CD4-positive, alpha-beta memory T cell (primary cell): ENCODE measurements around the gene OBSCN. TPM values are rescaled to one million over a fixed set of nuclear protein-coding genes. Genes with fewer than 3 reads are reported as not detected.

ENCODE experiments used
- CTCF ChIA-PET: fragments of 350-600 bp; sonication (Branson Sonifier 250); formaldehyde crosslinking; loops from one replicate; lab custom pipeline; 2021; ENCODE audit warnings: inconsistent platforms; ENCODE audit not compliant: partially characterized antibody; lab: Charles Lee
- POLR2A ChIA-PET: fragments of 350-600 bp; sonication (Branson Sonifier 250); formaldehyde crosslinking; loops from one replicate; lab custom pipeline; 2021; ENCODE audit not compliant: partially characterized antibody; lab: Charles Lee
- DNase-seq, 5 donors: peaks; one replicate each; pipeline versions ENCODE4 v3.0.0 to v3.0.0-alpha.2; 2020 to 2022; ENCODE audit warnings: mixed read lengths in 1 of 5
- H3K27ac ChIP-seq: one replicate; pipeline ENCODE4 v1.7.0; 2013; ENCODE audit warnings: low read depth, low read length
- H3K27me3 ChIP-seq: 2 replicates; pipeline ENCODE4 v1.7.0; 2013; ENCODE audit warnings: mild to moderate bottlenecking, low read length, moderate library complexity; ENCODE audit not compliant: insufficient read depth
- H3K36me3 ChIP-seq: 2 replicates; pipeline ENCODE4 v1.7.0; 2013; ENCODE audit warnings: mild to moderate bottlenecking, low read length, moderate library complexity; ENCODE audit not compliant: insufficient read depth
- H3K4me1 ChIP-seq: 2 replicates; pipeline ENCODE4 v1.7.0; 2013; ENCODE audit warnings: mild to moderate bottlenecking, low read length, moderate library complexity; ENCODE audit not compliant: insufficient read depth
- H3K4me3 ChIP-seq, 2 donors: one replicate each; pipeline ENCODE4 v1.7.0; 2013; ENCODE audit warnings: low read length in 2 of 2, mild to moderate bottlenecking in 1 of 2
- H3K9me3 ChIP-seq, 2 donors: one replicate each; pipeline ENCODE4 v1.7.0; 2013; ENCODE audit warnings: low read length in 2 of 2, control low read depth in 1 of 2; ENCODE audit not compliant: control insufficient read depth in 1 of 2
- H3K27ac Mint-ChIP-seq, 7 donors: one replicate each; pipeline ENCODE4 v1.8.0; 2020 to 2021; ENCODE audit warnings: mixed read lengths in 7 of 7, mild to moderate bottlenecking in 6 of 7, inconsistent platforms in 3 of 7, moderate library complexity in 3 of 7
- H3K27me3 Mint-ChIP-seq, 2 donors: one replicate each; pipeline ENCODE4 v1.8.0; 2020 to 2021; ENCODE audit warnings: mixed read lengths in 2 of 2
- H3K36me3 Mint-ChIP-seq, 2 donors: one replicate each; pipeline ENCODE4 v1.8.0; 2020 to 2021; ENCODE audit warnings: mixed read lengths in 2 of 2, inconsistent platforms in 1 of 2, mild to moderate bottlenecking in 1 of 2
- H3K4me1 Mint-ChIP-seq, 4 donors: one replicate each; pipeline ENCODE4 v1.8.0; 2020 to 2021; ENCODE audit warnings: mixed read lengths in 4 of 4, mild to moderate bottlenecking in 1 of 4
- H3K4me3 Mint-ChIP-seq, 8 donors: one replicate each; pipeline ENCODE4 v1.8.0; 2020 to 2021; ENCODE audit warnings: mixed read lengths in 8 of 8, mild to moderate bottlenecking in 7 of 8, moderate library complexity in 6 of 8, inconsistent platforms in 3 of 8
- H3K9me3 Mint-ChIP-seq, 8 donors: one replicate each; pipeline ENCODE4 v1.8.0; 2020 to 2021; ENCODE audit warnings: mixed read lengths in 8 of 8, mild to moderate bottlenecking in 5 of 8, inconsistent platforms in 3 of 8, moderate library complexity in 1 of 8
- intact Hi-C: fragments of 100-400 bp; cut with micrococcal nuclease; formaldehyde crosslinking; loops from one replicate; pipeline ENCODE4 v1.15.1; 2023
- polyA plus RNA-seq, 2 donors: library from polyadenylated mRNA; unstranded; fragments of 300-500 nt; fragmentation: Illumina TruSeq; gene quantifications; one replicate each; pipeline ENCODE4 v1.2.3, GENCODE V29; 2021
- total RNA-seq, 2 experiments: library from RNA; stranded (reverse); gene quantifications; one replicate each; pipeline ENCODE4 v1.2.3, GENCODE V29; 2021

Gene OBSCN
- total and polyA plus RNA-seq, 4 experiments from 2014 or later = 0.19 to 91.4 (median 39.8) TPM

DNA sequence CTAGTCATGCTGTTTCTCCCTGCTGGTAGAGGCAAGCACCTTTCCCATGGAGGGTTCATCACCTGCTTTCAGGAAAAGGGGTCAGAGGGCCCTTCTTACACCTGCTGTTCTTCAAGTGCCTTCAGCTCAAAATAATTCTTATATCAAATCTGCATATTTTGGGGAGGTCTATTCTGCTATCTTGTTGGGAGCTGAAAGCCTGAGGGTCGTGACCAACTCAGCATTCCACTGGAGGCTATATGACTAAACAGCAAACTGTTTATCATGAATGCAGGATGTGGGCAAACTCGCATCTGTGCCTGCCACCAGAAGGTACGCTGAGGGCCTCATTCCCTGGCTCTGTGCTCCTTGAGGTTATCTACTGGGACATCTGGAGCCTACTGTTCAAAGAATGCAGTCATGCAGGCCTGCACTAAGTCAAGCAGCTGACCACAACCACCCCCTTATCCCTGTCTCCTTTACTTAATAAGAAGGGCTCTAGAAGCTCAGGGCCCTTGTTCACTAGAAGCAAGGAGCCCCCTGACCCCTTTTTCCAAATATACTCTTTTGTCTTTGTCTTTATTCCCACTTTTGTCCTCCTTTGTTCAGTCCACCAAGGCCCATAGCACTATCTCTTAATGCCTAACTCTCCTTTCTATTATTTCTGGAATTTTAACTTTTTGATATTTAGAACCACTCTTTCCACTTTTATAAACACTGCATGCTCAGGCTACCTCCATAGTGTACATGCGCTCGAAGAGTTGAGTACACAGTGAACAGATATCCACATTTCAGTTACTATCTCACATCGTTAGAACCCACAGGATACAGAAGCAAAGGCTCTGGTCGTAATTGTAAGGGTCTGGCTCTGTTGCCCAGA lies 213.4 kb downstream of the OBSCN start:
- H3K4me1 Mint-ChIP-seq = peaks cover 4 to 13% (median 9%) of the 10 kb centered on the region in 4 donors
- no peaks in the 10 kb centered on the region for H3K9me3 Mint-ChIP-seq
- Histone ChIP-seq H3K4me1 (peaks cover 10% of the 10 kb centered on the region), H3K4me3 (no peak overlapping the region), H3K27ac (no peak overlapping the region), H3K9me3 (no peaks in the 10 kb centered on the region), H3K36me3 (no peaks in the 10 kb centered on the region), H3K27me3 (no peaks in the 10 kb centered on the region)
- no peak for DNase-seq
- peaks cover 0 to 4% of the 10 kb centered on the region in 2 donors for H3K36me3 Mint-ChIP-seq
- H3K27ac Mint-ChIP-seq = no peak overlapping the region
- ChIA-PET CTCF (no interaction called here), POLR2A (interaction anchor here (0.9 to 1.4 kb wide), 2 partner anchors 15 to 146 kb away, joined by 3 to 4 read pairs; partner anchors contain the start of gene TRIM11)
- H3K4me3 Mint-ChIP-seq = peak overlapping the region in 1 of 8 donors; percentile 58
- intact Hi-C loops = no loop called here
- peaks cover 2 to 3% of the 10 kb centered on the region in 2 donors for H3K27me3 Mint-ChIP-seq

GRCh38 chr1:228423404-228424053 lies 215.7 kb downstream of the OBSCN start:
- Histone ChIP-seq H3K27me3 (no peaks in the 10 kb centered on the region), H3K4me1 (no peaks in the 10 kb centered on the region), H3K27ac (no peak overlapping the region), H3K36me3 (no peaks in the 10 kb centered on the region), H3K9me3 (no peaks in the 10 kb centered on the region), H3K4me3 (no peak overlapping the region)
- Mint-ChIP-seq H3K27me3 (no peaks in the 10 kb centered on the region), H3K27ac (no peak overlapping the region), H3K4me1 (no peaks in the 10 kb centered on the region), H3K4me3 (no peak overlapping the region), H3K36me3 (peaks cover 0 to 4% of the 10 kb centered on the region in 2 donors), H3K9me3 (no peaks in the 10 kb centered on the region)
- ChIA-PET CTCF (interaction anchor here (0.8 kb wide), 1 partner anchor 257 kb away, joined by 3 read pairs; no protein-coding TSS in a partner anchor), POLR2A (no interaction called here)
- DNase-seq = no peak
- intact Hi-C loops = no loop called here

DNA sequence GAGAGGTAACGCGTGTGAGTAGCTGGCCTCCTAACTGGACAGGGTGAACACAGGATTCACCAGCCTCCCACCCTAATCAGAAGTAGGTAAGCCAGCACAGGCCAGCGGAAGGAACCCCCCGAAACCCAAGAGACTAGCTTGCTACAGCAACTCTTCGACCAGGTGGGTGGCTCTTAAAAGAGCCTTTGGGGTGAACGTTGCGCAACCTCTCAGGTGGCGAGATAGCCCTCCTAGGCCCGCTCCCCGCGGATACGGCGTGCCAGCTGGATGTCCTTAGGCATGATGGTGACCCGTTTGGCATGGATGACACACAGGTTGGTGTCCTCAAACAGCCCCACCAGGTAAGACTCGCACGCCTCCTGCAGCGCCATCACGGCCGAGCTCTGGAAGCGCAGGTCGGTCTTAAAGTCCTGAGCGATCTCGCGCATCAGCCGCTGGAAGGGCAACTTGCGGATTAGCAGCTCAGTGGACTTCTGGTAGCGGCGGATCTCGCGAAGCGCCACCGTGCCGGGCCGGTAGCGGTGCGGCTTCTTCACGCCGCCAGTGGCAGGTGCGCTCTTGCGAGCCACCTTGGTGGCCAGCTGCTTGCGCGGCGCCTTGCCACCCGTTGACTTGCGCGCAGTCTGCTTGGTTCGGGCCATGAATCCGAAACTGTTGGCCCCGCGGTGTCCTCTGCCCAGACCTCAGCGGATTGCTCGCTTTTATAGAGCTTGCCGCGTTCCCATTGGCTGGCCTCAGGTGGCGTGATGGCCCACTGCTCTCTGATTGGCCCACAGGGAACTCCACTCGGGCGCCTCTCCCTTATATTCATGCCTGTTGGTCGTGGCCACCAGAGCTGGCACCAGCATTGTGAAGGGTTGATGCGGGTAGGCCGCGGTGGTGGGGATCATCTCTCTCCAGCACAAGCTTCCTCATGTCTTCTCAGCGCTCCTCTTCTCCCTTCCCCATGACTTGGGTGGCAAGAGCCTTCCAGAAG lies 217.1 kb downstream of the OBSCN start:
- Mint-ChIP-seq H3K9me3 (no peaks in the 10 kb centered on the region), H3K27ac (no peak overlapping the region), H3K4me1 (no peaks in the 10 kb centered on the region), H3K27me3 (peaks cover 0 to 3% of the 10 kb centered on the region in 2 donors), H3K36me3 (peaks cover 0 to 4% of the 10 kb centered on the region in 2 donors), H3K4me3 (no peak overlapping the region)
- Histone ChIP-seq H3K4me3 (no peak overlapping the region), H3K36me3 (no peaks in the 10 kb centered on the region), H3K9me3 (no peaks in the 10 kb centered on the region), H3K27ac (no peak overlapping the region), H3K4me1 (no peaks in the 10 kb centered on the region), H3K27me3 (no peaks in the 10 kb centered on the region)
- ChIA-PET POLR2A (interaction anchor here (0.5 to 1.1 kb wide), 2 partner anchors 47 to 62 kb away, joined by 3 to 4 read pairs; partner anchors contain the start of gene RNF187), CTCF (interaction anchor here (0.8 to 1.3 kb wide), 2 partner anchors 13 to 259 kb away, joined by 3 read pairs; no protein-coding TSS in a partner anchor)
- intact Hi-C loops = no loop called here
- DNase-seq = no peak

DNA sequence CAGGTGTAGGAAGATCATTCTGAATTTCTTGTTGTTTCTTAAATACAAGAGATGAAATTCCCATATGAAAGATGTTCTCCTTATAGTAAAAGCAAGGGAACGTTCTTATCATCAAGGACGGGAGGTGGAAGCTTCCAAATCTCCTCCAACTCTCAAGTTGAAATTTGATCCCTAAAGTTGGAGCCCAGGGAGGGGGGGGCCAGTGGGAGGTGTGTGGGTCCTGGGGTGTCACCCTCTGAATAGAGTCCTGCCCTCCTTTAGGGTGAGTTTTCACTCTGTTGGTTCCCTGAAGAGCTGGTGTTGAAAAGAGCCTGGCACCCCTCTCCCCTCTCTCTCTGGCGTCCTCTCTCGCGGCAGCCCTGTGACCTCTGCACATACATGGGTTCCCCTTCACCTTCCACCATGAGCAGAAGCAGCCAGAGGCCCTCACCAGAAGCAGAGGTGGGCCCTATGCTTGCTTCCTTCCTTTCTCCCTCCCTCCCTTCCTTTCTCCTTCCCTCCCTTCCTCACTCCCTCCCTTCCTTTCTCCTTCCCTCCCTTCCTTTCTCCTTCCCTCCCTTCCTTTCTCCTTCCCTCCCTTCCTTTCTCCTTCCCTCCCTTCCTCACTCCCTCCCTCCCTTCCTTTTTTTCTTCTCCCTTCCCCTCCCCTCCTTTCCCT lies 218.8 kb downstream of the OBSCN start:
- no peaks in the 10 kb centered on the region for H3K9me3 ChIP-seq
- no peaks in the 10 kb centered on the region for H3K4me1 ChIP-seq
- Mint-ChIP-seq H3K4me1 (no peaks in the 10 kb centered on the region), H3K27ac (no peak overlapping the region), H3K4me3 (no peak overlapping the region), H3K36me3 (no peaks in the 10 kb centered on the region), H3K9me3 (no peaks in the 10 kb centered on the region), H3K27me3 (peaks cover 0 to 4% of the 10 kb centered on the region in 2 donors)
- no peak overlapping the region for H3K4me3 ChIP-seq
- intact Hi-C loops = no loop called here
- DNase-seq = no peak
- POLR2A ChIA-PET = no interaction called here
- H3K27ac ChIP-seq = no peak overlapping the region
- CTCF ChIA-PET = interaction anchor here (1.3 kb wide), 1 partner anchor 14 kb away, joined by 3 read pairs; no protein-coding TSS in a partner anchor
- no peaks in the 10 kb centered on the region for H3K36me3 ChIP-seq
- no peaks in the 10 kb centered on the region for H3K27me3 ChIP-seq

- Histone ChIP-seq H3K9me3 (no peaks in the 10 kb centered on the region), H3K36me3 (no peaks in the 10 kb centered on the region), H3K27ac (no peak overlapping the region), H3K4me1 (no peaks in the 10 kb centered on the region), H3K27me3 (no peaks in the 10 kb centered on the region), H3K4me3 (no peak overlapping the region)
- Mint-ChIP-seq H3K4me3 (no peak overlapping the region), H3K36me3 (no peaks in the 10 kb centered on the region), H3K27me3 (peaks cover 4 to 7% of the 10 kb centered on the region in 2 donors), H3K4me1 (no peaks in the 10 kb centered on the region), H3K9me3 (no peaks in the 10 kb centered on the region), H3K27ac (peak overlapping the region in 1 of 7 donors; percentile 37)
- intact Hi-C loops = no loop called here
- ChIA-PET POLR2A (no interaction called here), CTCF (no interaction called here)
- DNase-seq = no peak
Observed at GRCh38 chr1:228428412-228428811, 220.6 kb downstream of the OBSCN start.
